ENCODE results near the gene TFAP2A. TPM values are rescaled to one million over a fixed set of nuclear protein-coding genes. Genes with fewer than 3 reads are reported as not detected.

TFAP2A gene
- total RNA-seq, 1 donor from 2014 or later: 0.97 TPM

DNA sequence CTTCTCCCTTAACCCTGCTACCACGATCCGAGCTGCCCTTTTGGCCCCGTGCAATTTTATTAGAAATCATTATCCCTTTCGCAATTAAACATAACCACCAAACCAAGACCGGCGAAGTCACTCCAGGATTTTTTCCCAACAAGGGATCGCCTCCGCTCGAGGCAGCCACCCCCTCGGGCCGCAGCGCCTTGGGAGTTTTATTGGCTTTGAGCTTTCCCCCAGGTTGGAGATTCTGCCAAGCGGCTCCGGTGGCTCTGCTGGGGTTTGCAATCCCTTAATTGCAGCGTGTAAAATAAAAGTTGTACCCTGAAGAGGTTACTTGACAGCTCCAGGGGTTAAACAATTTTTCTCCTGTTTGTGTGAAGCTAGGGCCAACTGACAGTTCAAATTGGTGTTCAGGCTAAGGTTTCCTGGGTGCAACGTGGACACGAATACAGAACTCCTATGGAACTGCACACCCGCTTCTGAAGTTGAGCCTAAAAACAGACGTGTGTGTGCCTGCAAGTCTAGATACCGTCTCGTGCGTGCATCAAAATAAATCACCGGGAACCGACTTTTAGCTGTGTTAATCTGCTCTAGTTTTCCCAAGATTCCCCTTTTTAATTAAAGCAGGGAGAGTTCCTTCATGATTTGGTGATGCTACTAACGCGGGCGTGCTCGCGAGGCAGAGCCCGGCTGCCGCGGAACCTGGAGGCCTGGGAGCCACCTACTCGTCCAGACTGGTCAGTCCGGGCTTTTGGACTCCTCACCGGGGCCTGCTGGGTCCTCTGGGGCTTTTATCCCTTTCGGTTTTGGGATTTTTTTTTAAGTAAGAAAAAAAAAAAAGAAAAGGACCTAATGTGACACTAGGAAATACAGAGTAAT lies 975 bp upstream of the TFAP2A start:
- ATAC-seq (no peak), DNase-seq (no peak)
- intact Hi-C loops (cut with micrococcal nuclease): no loop called here

DNA sequence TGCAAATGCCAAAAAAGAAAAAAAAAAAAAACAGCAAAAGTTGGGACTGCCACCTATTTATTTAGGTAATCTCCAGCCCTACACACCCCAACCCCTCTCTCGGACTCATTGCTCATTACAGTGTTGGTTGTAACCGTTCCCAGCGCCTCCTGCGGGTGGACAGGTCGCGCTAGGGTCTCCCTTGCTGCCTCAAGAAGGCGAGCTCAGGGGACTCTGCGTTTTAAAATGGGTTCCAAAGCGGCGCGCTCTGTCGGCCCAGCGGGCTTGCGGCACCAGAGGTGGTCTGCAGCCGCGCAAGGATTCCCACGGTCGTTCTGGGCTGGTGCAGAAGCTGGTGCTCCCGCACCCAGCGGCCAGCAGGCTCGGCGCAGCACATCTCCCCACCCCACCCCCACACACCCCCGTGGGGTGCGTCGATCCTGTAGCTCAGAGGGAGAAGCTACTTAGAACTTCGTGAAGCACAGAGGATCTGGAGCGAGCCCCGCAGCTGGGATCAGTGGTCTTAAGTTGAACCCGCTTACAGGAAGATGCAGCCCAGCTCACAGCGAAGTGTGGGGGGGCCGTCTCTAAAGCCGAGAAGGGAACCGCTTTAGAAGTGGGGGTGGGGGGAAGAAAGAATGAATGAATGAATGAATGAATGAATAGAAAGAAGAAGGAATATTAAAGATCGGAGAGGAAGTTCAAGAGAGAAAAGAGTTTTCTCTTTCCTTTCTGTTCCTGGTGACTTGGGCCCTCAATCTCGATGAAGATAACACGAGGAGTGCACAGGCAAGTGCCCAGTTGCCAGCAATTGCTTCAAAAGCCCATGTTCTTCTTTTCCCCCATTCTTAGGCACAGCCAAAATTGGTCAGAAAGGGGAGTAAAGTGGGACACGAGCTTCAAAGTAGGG lies 780 bp downstream of the TFAP2A start:
- no peak for DNase-seq
- intact Hi-C loops (cut with micrococcal nuclease): no loop called here
- ATAC-seq: no peak

GRCh38 chr6:10413262-10413849 lies 1.5 kb downstream of the TFAP2A start:
- intact Hi-C loops (cut with micrococcal nuclease): no loop called here
- no peak for DNase-seq
- ATAC-seq: no peak

GRCh38 chr6:10412461-10413261 lies 2.2 kb downstream of the TFAP2A start:
- intact Hi-C loops (cut with micrococcal nuclease): no loop called here
- DNase-seq (no peak), ATAC-seq (peak; percentile 66)

- intact Hi-C loops (cut with micrococcal nuclease): no loop called here
- ATAC-seq (peak; percentile 62), DNase-seq (no peak)
Measured at GRCh38 chr6:10411971-10412460, 2.9 kb downstream of the TFAP2A start.

DNA sequence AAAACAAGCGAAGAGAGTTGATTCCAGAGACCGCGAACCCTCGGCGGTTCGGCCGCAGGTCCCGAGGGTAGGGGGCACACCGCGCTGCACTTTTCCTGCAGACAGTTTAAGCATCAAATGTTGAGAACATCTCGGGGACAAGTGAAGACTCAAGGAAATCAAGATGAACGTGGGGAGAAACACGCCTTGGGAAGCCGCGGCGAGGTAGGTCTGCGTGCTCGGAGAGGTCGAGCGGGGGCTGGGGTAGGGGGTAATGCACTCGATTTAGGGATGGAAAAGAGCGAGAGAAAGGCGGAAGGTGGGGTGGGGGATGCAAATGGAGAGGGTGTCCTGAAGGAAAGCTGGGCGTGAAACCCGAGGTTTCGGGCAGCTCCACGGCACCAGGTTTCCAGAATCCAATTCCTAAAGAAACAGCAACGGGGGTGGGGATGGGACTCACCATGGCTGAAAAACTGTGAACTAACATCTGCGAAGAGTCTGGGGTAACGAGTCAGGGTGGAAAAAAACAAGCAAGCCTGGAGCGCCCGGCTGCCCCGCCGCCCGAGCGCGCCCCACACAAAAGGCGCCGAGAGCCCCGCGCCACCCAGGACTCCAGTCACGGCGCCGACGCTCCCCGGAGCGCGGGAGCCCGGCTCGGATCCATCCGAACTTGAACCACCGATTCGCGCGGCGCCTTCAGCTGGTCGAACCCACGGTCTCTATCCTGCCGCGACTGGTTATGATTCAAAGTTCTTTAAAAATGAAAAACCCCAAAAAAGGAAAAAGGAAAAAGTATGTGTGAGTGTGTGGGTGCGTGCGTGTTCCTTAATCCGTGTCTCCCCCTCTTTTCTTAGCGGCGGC lies 3.5 kb downstream of the TFAP2A start:
- intact Hi-C loops (cut with micrococcal nuclease): no loop called here
- peak; percentile 28 for ATAC-seq

GRCh38 chr6:10410207-10411050 lies 4.4 kb downstream of the TFAP2A start:
- intact Hi-C loops (cut with micrococcal nuclease): no loop called here

More for the DNA sequence above, 3.5 kb downstream of the TFAP2A start:
- DNase-seq: no peak

DNA sequence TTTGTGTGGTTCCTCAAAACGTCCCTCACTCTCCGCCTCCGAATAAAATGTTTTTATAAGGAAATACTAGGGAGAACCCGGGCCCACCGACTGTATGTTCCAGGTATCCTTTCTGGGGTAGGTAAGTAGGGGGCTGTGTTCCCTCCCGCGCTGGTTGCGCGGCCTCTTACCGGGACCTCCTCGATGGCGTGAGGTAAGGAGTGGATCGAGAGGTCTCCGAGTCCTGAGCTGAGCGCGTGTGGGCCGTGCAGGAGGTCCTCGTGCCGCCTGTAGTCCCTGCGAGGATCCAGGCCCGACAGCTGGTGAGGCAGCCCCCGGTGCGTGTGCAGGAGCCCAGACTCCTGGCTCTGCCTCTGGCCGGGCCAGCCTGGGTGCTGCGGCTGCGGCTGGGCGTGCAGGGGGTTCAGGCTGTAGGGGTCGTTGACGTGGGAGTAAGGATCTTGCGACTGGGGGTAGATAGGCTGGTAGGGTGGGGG lies 5.1 kb downstream of the TFAP2A start:
- DNase-seq (no peak), ATAC-seq (no peak)
- intact Hi-C loops (cut with micrococcal nuclease): no loop called here

More at GRCh38 chr6:10410207-10411050, 4.4 kb downstream of the TFAP2A start:
- no peak for DNase-seq
- ATAC-seq: no peak

DNA sequence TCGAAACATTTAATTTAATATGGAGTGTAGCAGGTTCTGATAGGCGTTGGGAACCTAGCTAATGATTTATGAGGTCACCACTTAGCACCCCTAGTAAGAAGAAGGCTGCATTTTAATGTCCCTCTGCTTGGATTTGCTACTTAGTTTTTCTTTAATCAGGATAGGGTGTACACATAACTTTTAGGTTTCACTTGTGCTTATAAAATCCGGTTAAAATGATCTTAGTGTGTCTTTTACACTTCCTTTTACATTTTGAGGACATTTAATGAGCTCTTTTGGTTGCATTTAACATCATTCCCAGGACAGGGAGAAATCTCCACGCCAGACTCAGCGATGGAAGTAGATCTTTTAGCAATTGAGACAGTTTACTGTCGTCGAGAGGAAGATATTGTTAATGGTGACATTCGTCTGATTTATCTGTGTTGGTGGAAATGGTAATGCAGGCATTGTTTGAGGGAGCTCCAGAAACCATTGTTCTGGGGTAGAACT lies 5.6 kb downstream of the TFAP2A start:
- ATAC-seq (no peak), DNase-seq (no peak)
- intact Hi-C loops (cut with micrococcal nuclease): no loop called here

GRCh38 chr6:10408457-10408856 lies 6.4 kb downstream of the TFAP2A start:
- ATAC-seq: no peak
- intact Hi-C loops (cut with micrococcal nuclease): no loop called here
- DNase-seq: no peak

DNA sequence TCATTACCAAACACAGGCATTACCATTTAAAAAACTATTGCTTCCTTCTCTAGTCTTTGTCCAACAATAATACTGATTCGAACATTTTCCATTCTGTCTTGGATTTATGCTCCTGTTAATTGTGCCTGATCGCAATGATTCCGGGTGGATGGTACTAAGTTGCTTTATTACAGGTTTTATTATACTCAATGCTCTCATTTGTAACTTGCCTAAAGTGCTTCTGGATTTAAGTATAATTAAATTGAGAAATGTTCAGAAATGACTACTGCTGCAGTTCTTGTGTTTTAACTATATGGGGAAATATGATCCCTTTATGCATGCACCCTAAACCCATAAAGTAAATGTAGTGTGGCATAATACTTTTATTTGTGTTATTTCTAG lies 7.2 kb downstream of the TFAP2A start:
- intact Hi-C loops (cut with micrococcal nuclease): no loop called here
- no peak for DNase-seq
- no peak for ATAC-seq

GRCh38 chr6:10407018-10407673 lies 7.7 kb downstream of the TFAP2A start:
- intact Hi-C loops (cut with micrococcal nuclease): no loop called here
- ATAC-seq (no peak), DNase-seq (no peak)

DNA sequence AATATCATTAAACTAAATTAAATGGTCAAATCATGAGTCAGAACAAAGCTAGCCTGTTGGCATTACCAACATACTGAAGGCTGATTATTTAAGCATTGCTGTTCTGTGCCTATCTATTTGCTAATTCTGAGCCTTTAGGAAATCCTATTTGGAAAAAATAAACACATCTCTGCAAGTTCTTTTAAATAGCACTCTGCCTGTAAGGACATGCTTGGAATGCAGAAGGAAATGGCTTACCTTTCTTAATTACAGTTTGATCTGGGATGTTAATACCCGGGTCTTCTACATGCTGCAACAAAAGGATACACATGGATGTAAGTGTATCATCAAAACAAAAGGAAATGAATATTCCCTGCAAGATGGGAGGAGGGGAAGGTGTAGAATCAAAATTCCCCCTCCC lies 8.3 kb downstream of the TFAP2A start:
- intact Hi-C loops (cut with micrococcal nuclease): no loop called here
- DNase-seq (no peak), ATAC-seq (no peak)

DNA sequence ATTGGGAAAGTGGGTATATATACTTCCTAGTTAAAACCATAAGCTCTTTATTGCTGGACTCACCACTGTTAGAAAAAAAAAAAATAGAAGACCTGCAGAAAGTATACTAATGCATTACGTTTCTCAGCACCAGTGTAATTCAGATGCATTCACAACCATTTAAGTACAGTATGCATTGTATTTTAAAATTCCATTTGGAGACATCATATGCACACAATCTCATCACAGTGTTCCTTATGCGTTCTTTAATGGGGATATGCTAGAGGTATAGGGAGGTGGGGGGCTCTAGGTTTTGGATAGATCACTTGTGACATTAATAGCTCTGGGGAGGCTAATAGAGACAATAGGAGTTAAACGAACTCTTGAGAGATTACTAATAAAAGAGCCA lies 9.4 kb downstream of the TFAP2A start:
- intact Hi-C loops (cut with micrococcal nuclease): no loop called here
- DNase-seq: no peak
- no peak for ATAC-seq

DNA sequence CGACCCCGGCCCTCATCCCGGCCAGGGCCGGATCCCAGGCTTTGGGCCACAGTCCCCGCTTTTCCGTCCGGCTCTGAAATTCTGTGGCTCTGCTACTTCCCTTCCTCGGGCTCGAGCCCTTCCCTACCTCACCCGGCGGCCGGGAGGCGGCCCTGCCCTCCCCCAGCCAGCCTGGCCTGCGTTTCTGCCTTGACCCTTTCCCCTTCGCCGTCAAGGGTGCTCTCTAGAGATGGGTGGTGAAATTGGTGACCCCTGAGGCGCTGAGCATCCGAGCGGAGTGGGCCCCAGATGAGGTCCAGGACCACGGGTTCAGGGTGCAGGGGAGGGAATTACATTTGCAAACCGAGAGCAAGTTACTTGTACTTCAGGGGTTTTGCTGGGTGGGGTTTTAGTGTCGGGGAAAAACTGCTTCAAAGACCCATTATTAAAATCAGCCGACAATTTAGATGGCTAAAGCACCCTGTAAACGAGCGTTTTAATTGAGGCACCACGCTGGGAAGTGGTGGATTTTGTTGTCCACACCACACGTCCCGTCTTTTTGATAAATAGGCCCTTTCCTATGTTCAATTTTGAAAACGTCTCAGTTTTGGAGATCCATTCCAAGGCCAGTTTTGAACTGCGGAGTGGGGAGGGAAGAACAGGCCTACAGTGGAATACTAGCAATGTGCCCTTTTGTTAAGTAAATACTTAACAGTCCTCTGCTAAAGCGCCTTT lies 9.9 kb downstream of the TFAP2A start:
- no peak for DNase-seq
- intact Hi-C loops (cut with micrococcal nuclease): no loop called here
- no peak for ATAC-seq
